Esophagus mucosa (tissue), 1 donor: ENCODE results near the gene NFASC. TPM values are rescaled to one million over a fixed set of nuclear protein-coding genes. Genes with fewer than 3 reads are reported as not detected.
A peak's percentile ranks its signal among the peaks of the same experiment; 100 is the strongest.

Experiments
- ATAC-seq: fragments of 200-7000 bp; cut with Tn5 transposase; one replicate; pipeline ENCODE4 v1.9.1; 2020
- total RNA-seq: library from RNA; stranded (reverse); gene quantifications from one replicate; pipeline ENCODE4 v1.2.4, GENCODE V29; 2023
- donor health status: DM: yes; HTN: yes; CAD: no.

NFASC gene
- total RNA-seq, 1 donor from 2014 or later = 12.2 TPM

DNA sequence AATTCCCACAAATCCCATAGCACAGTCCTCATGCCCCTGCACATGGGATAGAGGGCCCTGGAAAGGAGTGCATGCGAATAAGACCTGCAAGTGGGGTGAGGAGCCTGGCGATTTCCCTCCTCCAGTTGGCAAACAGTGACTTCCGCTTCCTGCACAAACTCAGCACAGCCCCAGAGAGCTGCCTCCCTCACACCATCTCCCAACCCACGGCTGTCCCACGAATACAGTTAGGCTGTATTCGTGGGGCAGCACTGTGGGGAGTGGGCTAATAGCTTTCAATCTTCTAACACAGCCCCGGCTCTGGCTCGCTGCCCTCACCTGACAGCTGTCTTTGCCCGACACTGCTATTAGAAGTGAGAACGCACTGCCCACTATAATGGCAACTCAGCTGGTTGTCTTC is 144.1 kb downstream of the NFASC start:
- ATAC-seq = no peak

DNA sequence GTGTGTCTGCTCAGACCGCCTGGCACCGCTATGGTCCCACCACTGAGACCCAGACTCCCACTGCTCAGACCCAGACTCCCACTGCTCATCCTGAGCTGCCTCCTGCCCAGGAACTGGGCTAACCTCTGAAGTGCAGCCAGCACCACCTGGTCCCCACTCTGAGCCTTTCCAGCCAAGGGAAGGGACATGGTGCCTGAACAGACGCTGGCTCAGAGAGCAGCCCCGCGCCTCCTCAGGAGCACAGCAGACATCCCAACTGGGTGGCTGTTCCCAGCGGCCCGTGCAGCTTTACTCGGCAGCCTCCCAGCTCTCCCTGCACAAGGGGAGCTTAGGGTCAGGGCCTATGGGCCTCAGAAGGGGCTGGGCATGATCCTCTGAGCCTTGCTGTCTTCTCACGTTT is 144.6 kb downstream of the NFASC start:
- ATAC-seq = no peak

DNA sequence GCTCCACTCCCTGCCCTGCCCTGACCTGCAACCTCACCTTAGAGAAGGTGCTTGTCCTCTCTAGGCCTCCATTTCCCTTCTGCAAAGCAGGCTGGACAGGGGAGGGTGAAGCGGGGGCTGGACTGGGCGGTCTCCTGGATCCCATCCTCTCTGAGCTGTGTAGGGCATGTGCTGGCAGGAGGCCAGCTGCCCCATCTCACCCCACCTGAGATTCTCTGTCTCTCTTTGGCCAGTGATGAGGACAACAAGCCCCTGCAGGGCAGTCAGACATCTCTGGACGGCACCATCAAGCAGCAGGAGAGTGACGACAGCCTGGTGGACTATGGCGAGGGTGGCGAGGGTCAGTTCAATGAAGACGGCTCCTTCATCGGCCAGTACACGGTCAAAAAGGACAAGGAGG is 145.4 kb downstream of the NFASC start:
- no peak for ATAC-seq

DNA sequence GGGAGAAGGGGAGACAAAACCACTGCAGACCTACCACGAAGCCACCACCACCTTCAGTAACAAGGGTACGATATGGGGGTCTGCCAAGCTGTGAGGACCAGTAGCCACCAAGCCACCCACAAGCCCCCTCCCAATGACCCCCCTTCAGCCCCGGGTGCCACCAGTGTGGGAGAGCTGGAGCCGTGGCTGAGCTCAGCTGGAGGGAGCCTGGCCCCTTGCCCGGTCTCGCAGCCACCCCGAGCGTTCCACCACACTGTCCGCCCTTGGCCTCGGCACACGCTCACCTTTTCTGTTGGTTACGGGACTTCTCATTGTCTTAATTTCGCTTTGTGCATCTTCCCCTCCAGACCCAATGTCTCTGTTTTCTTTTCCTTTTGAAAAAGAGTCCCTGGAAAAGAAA is 145.9 kb downstream of the NFASC start:
- ATAC-seq = no peak

DNA sequence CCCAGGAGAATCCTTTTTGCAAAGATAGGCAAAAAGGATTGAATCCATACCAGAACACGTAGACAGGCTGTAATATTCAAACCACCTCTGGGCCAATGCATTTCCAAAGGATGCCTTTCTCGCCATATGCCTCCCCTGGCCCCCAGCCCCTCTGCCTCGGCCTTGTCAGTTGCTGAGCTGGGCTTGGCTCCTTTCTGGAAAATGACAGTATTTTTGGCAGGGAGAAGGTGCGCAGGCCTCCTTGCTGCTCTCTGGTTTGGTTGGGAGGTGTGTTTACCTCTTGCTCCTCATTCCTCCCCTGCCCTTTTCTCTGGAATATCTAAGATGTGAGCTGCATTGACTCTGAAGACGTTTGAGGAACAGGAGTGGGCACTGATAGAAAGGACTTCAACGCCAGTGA is 146.3 kb downstream of the NFASC start:
- no peak for ATAC-seq

DNA sequence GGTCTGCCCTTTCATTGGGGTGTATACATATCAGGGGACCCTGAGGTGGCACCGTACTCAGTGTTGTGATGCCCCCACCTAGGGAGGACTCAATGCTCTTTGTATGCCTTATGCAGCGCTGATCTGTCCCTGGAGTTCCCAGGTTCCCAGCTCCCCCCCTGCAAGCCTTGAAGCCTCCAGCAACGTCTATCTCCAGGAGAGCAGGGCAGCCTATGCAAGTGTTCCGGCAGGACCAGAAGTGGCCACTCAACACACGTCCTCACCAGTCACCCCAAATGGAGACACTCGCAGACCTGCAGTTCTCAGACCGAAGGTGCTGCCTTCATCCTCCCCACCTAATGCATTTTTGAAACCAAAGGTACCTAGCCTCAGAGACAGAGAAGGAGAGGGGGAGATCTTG is 147.1 kb downstream of the NFASC start:
- no peak for ATAC-seq

DNA sequence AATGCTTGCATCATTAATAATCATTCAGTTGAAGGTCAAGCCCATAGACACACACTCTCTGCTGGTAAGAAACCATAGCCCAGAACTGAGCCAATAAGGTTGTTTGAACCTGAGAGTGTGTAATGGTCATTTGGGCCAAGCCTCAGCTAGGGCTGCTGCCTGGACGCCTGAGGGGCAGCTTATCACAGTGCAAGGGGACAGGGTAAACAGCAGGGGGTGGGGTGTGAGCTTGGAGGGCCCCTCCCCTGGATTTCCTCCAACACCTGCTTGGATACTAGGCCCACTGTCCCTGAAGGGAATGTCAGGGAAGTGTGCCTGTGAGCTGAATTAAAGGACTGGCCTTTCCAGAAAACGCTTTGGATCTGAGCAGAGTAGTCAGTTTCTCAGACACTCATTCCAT is 147.7 kb downstream of the NFASC start:
- ATAC-seq = no peak

DNA sequence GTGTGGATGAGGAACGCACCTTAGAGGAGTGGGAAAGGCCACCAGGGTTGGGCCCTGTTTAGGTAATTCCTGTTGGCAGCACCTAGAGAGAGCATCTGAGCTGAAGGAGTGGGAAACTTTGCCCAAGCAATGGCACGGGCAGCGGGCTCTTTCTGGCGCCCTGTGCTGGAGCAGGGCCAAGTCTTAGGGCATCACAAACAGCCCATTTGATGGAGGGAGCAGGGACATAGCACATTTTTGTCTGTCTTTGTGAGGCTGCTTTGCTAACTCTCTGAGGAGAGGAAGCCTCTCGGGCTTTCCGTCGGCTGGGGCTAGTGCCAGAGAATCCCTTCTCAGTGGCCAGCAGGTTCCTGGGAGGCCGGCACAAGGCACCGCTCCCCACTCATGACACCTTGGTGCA is 149.8 kb downstream of the NFASC start:
- no peak for ATAC-seq

DNA sequence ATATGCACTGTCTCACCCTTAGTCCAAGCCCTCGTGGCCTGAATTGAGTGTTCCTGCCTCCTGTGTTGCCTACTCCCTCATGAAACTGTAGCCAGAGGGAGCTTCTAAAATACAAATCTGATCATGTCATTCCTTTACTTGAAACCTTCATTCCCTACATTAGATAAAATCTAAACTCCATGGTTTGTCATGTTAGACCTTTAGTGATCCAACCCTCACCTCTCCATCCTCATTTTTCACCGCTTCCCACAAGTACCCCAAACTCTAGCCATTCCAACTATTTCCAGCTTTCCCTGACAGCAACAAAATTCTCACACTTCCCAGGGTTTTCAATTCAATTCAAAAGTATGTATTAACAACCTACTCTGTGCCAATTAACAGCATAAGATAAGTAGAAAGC is 154.0 kb downstream of the NFASC start:
- ATAC-seq = no peak

DNA sequence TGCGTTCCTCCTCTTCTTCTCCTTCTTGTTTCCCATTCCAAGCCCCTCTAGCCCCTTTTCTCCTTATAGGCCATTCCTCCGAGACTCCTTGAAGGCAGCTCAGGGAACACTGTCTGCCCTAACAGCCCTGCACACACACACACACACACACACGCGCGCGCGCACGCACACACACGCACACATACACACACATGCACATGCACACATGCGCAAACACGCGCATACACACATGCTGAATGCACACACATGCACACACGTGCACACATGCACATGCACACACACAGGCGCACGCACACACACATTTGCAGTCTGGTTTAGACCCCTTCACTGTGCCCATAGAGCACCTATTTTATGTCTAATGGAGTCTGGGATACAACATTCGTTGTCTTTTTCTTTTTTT is 154.6 kb downstream of the NFASC start:
- ATAC-seq = no peak

DNA sequence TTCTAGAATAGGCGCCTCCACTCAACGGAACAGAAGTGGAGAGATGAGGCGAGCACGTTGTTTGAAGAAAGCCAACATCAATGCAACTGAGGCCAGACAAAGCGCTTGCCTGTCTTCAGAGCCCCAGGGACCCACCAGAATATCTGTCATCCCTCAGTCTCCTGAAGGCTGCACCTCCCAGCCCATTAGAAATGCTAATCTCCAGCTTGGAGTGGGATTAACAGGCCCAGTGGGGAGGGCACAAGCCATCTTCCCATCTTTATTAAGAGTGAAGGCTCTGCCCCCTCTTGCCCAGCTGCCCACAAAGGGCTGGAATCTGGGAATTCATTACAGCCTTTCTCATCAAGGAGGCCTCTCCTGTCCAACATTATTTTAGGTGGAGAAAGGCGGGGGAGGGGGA is 155.5 kb downstream of the NFASC start:
- ATAC-seq = no peak

DNA sequence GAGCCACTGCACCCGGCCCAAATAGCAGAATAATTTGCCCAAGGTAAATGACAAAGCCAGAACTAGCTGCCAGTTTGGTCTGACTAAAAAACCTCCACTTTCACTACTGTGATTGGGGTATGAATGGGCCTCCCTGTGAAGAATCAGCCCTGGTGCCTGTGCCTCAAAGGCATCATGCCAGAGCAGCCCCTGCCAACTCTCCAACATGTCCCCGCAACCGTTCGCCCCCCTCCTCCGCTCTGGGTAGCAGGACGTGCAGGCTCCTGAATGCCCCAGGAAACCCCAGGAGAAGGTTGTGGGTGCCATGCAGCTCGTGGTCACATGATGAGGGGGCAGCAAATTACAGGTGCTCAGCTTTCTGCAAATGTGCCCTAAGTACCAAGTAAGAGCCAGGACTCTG is 157.7 kb downstream of the NFASC start:
- ATAC-seq = no peak

DNA sequence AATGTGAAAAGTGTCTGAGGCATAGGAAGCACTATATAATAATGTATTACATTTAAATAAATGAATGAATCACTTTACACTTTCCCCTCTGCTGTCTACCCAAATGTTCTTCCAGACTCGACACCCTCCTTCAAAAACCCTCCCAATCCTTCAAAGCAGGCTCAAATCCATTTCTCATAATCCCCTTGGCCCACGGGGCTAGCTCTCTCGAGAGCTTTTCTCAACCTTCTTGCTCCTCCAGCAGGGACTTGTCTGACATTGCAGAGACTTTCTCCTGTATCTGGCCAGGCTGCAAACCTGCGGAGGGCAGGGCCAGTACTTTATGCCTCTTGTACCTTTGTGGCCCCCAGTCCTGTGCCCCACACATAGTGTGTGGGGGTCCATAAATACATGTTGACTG is 158.3 kb downstream of the NFASC start:
- ATAC-seq = no peak

DNA sequence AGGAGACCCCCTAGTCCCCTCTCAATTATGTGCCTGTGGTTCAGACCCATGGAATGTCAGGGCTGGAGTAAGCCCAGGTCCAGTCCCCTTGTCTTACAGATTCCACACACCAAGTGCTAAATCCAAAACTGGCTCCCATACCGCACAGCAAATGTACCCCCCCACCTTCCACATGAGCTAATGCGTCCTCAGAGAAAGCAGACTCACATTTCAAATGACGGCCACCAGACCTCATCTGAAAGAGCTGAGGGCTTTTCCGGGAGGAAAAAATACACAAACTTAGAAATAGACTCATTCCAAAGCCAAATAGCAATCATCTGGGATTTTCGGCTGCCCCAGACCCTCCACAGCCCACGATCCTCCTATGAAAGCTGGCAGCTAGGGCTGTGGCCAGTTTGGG is 159.6 kb downstream of the NFASC start:
- no peak for ATAC-seq

DNA sequence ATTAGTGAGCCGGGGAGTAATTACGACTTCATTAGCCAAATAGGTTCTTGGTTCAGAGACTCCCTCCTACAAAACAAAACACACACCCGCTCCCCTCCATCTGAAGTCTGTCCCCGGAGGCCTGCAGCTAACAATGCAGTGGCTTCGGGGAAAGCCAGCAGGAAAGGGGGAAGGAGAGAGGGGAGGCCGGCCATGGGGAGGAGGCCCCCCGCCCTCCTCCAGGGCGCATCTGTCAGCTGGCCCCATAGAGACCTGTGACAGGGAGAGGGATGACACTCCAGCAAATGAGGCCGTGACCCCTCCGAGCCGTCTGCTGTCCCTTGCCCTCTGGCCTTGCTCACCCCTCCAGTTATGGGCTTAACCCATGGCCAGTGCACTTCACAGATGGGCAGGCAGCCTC is 160.2 kb downstream of the NFASC start:
- no peak for ATAC-seq

DNA sequence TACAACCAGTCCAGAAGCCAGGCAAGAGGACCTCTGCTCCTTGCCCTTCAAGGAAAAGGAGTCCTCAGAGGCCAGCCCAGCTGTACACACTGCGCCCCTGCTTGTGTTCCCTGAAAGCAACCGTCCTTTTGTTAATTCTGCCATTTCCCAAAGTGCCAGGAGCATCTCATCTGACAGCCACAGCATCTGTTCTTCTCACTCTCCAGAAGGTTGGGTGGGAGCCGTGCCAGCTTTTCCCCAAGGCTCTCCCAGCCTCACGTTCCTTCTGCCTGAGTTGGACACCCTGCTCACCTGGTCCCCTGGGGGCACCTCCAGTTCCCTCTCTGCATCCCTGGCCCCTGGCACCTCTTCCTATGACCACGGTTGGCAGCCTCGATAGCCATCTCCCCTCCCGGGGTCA is 161.8 kb downstream of the NFASC start:
- ATAC-seq = no peak

DNA sequence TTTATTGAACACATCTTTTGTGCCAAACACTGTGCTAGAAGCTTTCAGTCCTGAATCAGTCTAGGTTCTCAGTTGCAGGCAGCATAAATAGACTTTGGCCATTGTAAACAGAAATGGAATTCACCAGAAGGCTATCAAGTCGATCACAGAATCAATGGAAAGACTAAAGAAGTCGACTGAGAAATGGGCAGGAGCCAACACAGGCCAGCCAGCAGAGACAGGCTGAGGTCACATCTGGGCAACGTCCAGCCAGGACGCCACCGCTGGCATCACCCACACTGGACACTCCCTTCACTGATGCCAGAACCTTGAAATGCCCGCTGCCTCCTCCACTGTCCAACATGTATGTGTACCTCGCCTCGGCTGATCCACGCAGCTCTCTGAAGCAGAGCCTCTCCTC is 166.9 kb downstream of the NFASC start:
- ATAC-seq = no peak

DNA sequence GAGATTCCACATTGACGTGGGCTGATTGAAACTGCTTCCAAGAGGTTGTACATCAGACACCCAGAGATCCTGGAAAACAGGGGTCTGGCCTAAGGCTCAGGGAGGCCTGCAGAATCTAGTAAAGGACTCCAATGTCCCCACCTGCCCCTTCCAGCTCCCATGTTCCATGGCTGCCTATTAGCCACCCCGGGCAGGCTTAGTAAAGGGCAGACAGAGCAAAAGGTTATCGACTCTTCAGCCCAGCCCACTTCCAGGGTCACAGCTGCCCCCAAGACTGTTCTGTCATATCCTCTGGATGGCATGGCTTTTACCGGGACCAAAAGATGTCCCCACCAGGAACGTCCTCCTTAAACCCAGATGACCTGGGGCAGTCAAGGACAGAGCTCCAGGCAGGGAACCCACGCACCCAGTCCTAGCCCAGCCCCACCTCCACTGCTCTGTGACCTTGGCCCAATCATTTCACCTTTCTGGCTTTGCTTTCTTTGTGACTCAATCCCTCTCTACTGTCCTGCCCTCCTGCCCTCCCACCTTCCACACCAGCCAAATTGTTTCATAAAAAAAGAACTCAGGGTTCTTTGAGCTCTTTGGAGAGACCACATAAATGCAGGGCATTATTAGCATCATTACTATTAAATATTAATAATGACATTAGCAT is 167.6 kb downstream of the NFASC start:
- no peak for ATAC-seq

DNA sequence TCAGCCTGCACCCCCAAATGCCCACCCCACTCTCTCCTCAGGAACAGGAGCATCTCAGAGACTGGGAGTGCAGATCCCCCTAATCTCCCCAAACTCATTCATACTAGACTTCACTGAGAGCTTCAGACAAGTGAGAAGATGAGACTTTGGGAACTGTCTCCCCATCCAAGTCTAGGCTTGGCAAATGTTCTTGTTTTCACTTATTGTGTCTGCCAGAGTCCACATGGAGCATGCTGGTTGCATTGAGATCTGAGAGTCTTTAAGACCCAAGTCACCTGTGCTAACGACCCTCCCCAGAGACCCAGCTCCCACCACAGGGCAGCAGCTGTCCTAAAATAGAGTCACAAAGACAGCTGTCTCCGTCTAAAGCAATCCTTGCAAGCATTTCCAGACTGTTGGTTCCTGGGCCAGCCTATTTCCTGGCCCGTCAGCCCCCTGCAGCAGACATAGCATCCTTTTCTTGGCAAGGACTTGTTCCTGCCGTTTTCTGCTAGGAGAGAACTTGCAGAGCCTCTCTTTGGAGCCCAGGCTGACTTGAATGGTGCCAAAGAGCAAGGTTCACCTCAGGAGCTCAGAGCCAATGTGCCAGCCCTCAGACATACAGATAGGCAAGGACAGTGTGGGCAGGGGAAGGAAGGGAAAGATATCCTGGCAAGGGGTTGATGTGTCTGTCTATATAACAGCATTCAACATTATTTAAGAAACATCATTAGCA is 170.5 kb downstream of the NFASC start:
- ATAC-seq = no peak

DNA sequence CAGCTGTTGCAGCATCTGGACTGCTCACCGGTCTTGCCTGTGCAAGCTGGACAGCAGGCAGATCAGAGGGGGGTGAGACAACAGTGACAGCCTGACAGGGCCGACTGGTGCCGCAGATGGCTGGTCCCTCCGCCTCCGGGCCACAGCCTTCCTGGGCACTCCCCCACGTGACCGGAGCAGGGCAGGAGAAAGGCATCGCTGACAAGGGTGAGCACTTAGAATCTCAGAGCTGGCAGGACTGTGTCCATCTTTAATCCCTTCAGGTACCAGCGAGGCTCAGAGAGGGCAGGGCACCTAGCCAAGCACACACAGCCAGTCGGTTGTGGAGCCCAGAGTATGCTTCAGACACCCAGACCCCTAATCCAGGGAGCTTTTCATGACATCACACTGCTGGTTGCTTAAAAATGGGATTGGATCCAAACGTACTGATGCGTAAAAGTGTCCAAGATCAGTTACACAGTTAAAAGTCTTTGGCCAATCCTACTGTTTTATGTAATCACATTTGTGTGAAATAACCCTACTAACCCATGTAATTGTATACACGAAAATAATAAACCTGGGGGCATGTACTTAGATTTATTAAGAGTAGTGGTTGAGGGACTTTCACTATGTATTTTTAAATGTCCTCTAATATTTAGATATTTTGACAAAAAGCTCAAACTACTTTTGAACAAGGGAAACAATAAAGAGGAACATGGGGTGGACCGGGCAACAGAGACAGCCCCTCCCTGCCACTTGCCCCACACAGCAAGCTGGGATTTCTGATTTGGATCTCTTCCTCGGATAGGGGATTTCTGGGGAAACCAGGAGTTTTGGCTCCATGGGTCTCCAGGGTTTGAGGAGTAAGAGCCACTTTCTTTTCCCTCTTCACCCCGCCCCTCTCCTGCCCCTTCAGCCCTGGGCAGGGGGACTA is 171.6 kb downstream of the NFASC start:
- no peak for ATAC-seq

DNA sequence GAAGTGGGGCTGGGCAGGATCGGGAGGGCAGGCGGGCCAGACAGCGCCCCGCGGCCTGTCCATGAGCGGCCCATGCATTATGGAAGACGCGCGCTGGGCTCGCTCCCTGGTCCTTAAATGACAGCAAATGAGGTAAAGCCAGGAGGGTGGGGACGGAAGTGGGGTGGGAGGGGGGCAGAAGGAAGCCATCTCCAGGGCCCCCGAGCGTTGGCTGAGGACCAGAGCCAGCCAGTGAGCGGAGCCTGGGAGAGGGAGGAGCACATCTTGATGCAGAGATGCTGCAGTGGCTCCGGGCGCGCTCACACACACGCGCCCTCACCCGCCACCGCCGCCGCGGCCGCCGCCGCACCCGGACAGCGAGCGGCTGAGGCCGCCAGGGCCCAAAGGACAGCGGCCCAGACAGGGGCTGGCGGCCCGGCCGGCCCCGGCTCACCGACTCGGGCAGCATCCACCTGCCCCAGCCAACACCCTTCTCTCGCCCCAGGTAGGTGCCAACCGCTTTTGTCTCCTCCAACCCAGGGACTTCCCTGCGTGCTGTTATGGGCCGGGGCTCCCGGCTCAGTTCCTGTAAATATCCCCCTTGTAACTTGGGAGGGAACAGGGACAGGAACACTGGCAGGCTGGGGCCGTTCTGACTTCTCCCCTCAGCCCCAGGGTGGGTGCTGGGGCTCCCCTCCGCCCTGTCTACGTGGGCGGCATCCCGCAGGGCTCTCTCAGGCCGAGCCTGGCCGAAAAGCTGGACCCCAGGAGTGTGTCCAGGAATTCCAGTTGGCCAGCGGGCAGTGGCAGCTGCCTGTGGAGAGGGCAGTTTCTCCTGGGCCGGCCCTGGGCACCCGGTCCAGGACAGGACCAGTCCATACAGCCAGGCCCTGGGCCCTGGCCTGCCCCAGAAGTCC is 172.5 kb downstream of the NFASC start, which contains the start of gene CNTN2:
TSS of gene CNTN2 (plus strand) at position 302 of the 896 bp plus-strand sequence. CDS start 9,974 bp downstream, outside the sequence.
- ATAC-seq = peak; percentile 7

DNA sequence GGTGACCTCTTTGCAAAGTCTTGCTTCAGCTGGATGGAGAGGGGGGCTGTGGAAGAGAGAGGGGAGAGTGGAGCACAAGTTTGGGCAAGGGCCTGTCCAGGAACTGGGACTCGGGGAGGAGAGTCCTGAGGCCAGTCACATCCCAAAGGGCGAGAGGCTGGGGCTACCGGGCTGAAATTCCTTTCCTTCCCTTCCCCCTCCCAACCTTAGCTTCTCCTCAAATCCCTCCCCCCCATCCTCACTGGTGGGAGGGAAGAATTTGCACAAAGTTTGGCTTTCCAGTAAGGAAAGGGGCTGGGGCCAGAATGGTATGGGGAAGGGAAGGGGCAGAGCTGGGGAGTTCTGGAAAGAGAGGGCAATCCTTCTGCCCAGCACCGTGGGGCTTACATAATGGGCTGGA is 173.2 kb downstream of the NFASC start:
- ATAC-seq = no peak
